NCI-H748 treated with DMSO at 0.1 percent for 48 hours (cell line): ENCODE measurements around the gene CSNK2A3.

ENCODE experiments used
- DNase-seq: peaks from one replicate; lab custom pipeline; 2025; lab: John Stamatoyannopoulos, UW

Gene CSNK2A3

GRCh38 chr11:11335043-11335442, 18.0 kb downstream of the CSNK2A3 start:
- no peak for DNase-seq

GRCh38 chr11:11334607-11335006, 18.4 kb downstream of the CSNK2A3 start:
- no peak for DNase-seq

DNA sequence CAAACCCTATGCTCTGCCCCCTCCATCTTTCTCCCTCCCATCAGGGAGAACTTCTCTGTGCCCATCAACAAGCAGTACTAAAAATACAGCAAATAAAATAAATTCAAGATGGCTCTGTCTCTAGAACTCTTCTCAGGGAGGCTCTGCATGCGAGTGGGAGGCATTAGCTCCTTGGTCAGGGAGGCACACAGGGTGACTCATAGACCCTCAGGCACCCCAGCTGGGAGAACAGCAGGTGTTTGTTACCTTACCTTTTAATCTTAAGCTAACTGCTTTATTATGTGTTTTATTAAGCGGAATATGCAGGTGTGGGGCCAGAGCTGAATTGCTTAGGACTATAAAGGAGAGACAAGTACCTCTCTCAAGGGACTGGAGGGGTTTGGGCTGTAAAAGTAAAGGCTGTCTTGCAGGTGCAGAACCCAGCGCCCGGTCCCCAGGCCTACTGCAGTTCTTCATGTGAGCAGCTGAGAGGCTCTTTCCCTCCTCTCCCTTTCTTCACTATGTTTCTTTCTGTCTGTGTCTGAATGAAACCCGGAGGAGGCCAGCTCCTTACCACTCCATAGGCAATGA, 20.8 kb downstream of the CSNK2A3 start:
- DNase-seq, result no peak

- DNase-seq, result no peak
Observed at GRCh38 chr11:11329062-11329806, 23.8 kb downstream of the CSNK2A3 start.

DNA sequence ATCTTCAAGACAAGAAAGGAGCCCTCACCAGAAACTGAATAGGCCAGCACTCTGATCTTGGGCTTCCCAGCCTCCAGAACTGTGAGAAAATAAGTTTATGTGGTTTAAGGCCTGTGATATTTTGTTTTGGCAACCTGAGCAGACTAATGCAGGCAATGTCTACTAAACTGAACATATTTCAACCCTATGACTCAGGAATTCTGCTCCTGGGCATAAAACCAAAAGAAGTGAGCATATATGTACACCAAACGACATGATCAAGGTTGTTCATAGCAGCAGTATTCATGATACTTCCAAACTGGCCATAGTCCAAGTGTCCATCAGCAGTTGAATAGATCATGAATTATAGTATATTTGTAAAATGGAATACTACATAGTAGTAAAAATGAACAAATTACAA, 29.0 kb downstream of the CSNK2A3 start:
- no peak for DNase-seq

- no peak for DNase-seq
Observed at GRCh38 chr11:11322101-11322500, 30.9 kb downstream of the CSNK2A3 start.

- no peak for DNase-seq
Observed at GRCh38 chr11:11320825-11321224, 32.2 kb downstream of the CSNK2A3 start.

- no peak for DNase-seq
Observed at GRCh38 chr11:11318961-11319360, 34.1 kb downstream of the CSNK2A3 start.

DNA sequence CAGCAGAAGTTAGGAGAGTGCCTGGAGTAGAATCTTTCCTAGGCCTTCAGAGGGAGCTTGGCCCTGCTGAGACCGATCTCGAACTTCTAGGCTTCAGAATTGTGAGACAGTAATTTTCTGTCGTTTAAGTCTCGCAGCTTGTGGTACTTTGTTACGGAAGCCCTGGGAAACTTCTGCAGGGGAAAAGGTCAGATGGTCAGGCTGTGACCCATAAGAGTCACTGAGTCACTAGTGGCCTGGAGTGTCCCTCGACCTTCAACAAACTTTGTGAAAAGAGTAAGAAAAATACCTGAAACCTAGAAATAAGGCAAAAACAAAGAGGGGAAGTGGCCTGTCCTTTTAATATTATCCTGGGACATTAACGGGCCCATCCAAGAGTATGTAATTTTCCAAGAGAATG, 34.6 kb downstream of the CSNK2A3 start:
- DNase-seq, result no peak

- DNase-seq, result no peak
Observed at GRCh38 chr11:11316651-11317230, 36.3 kb downstream of the CSNK2A3 start.

GRCh38 chr11:11313902-11314692, 39.0 kb downstream of the CSNK2A3 start:
- no peak for DNase-seq

DNA sequence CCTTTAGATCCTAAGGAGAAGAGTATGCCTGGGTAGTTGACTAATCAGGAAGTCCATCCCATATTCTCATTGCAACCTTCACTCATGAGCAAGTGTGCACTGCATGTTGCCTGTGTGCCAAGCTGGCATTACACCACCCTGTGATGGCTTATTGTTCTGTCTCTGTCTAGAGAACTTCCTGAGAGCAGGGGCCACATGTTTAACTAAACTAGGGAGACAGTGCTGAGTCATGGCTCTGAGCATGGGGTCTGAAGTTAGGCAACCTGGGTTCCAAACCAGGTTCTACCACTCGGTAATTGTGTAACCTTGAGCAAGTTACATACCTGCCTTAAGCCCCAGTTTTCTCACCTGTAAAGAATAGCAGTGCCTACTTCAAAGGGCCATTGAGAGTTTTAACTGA, 39.6 kb downstream of the CSNK2A3 start:
- no peak for DNase-seq

- no peak for DNase-seq
Observed at GRCh38 chr11:11312738-11313137, 40.3 kb downstream of the CSNK2A3 start.

GRCh38 chr11:11311169-11311568, 41.9 kb downstream of the CSNK2A3 start:
- no peak for DNase-seq

DNA sequence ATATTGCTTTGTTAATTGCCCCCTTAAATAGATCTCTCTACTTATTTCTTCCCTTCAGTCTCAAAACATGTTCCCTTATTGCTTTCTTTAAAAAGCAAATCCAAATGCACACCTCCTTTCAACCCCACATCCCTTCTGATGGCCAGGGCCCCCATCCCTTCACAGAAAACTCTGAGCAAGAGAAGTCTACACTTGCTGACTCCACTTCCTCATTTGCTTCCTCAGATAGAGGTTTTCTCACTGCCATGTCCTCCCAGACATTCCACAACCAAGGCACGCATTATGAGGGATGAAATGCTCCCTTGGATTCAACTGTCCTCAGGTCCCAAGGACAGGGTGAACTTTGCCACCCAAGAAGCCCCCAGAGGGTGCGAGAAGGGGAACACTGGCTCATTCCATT, 43.1 kb downstream of the CSNK2A3 start:
- no peak for DNase-seq

GRCh38 chr11:11308249-11308648, 44.8 kb downstream of the CSNK2A3 start:
- no peak for DNase-seq

GRCh38 chr11:11306855-11307254, 46.2 kb downstream of the CSNK2A3 start:
- no peak for DNase-seq

GRCh38 chr11:11304550-11304949, 48.5 kb downstream of the CSNK2A3 start:
- no peak for DNase-seq

DNA sequence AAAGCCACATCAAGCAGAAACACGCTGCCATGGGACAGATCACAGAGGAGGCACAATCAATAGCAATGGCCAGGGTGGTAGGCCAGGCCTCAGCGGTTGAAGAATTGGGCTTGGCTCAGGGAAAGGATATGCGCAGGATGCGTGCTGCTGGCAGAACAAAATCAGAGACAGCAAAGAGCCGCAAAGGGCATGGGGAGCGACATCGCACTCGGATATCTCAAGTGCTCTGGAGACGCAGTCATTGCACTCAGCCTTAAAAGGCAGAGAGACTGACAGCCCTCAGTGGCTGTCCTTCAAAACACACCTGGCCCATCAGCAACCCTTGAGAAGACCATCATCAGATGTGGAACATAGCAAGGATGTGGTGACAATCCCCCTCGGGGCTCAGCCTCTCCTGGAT, 50.5 kb downstream of the CSNK2A3 start:
- DNase-seq, result no peak
